ENCODE data around the gene EXOSC9.

DNA sequence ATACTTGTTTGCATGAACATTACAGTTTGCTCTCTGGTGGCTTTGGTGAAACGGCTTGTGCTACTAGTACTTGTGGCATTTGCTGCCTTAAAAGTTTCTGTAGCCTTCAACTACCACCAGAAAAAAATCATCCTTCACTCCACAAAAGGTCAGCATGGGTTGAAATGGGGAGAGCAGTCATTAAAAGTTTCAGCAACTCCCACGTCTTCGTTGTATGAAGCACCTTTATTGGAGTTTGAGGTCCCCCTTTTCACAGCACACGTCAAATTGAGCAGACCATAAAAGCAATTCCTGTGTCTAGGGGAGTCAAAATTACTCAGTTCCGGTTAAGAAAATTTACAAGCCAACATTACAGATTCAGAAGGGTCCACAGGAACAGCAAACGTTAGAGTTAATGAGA lies 45.5 kb downstream of the EXOSC9 start:
- TF ChIP-seq, protein P1, sequence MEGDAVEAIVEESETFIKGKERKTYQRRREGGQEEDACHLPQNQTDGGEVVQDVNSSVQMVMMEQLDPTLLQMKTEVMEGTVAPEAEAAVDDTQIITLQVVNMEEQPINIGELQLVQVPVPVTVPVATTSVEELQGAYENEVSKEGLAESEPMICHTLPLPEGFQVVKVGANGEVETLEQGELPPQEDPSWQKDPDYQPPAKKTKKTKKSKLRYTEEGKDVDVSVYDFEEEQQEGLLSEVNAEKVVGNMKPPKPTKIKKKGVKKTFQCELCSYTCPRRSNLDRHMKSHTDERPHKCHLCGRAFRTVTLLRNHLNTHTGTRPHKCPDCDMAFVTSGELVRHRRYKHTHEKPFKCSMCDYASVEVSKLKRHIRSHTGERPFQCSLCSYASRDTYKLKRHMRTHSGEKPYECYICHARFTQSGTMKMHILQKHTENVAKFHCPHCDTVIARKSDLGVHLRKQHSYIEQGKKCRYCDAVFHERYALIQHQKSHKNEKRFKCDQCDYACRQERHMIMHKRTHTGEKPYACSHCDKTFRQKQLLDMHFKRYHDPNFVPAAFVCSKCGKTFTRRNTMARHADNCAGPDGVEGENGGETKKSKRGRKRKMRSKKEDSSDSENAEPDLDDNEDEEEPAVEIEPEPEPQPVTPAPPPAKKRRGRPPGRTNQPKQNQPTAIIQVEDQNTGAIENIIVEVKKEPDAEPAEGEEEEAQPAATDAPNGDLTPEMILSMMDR (IDR thresholded peaks at IDR 0.05), result no peak
- no peak for TF ChIP-seq POLR2A (IDR thresholded peaks at IDR 0.05)
